T-helper 1 cell treated with Interleukin-12 subunit alpha and Interleukin-12 subunit beta and Interleukin-4 antibody, amounts not matched to agents 30 μg/mL and 1 μg/mL, for 36 hours (primary cell): ENCODE data around the gene SUSD6.
A peak's percentile ranks its signal among the peaks of the same experiment; 100 is the strongest.

Experiments used
- H3K27ac Mint-ChIP-seq: one replicate; pipeline ENCODE4 v1.8.0; 2021; ENCODE audit warnings: mild to moderate bottlenecking, mixed read lengths
- H3K27me3 Mint-ChIP-seq: one replicate; pipeline ENCODE4 v1.8.0; 2021; ENCODE audit warnings: low read depth, mixed read lengths
- H3K36me3 Mint-ChIP-seq: one replicate; pipeline ENCODE4 v1.8.0; 2021; ENCODE audit warnings: low read depth, mixed read lengths
- H3K4me1 Mint-ChIP-seq: one replicate; pipeline ENCODE4 v1.8.0; 2021; ENCODE audit warnings: low read depth, mixed read lengths
- H3K4me3 Mint-ChIP-seq: one replicate; pipeline ENCODE4 v1.8.0; 2021; ENCODE audit warnings: mild to moderate bottlenecking, moderate library complexity, mixed read lengths
- H3K9me3 Mint-ChIP-seq: one replicate; pipeline ENCODE4 v1.8.0; 2021; ENCODE audit warnings: mixed read lengths

The SUSD6 gene

GRCh38 chr14:69700575-69700974 is 89.2 kb downstream of the SUSD6 start:
- no peak overlapping the region for H3K4me3 Mint-ChIP-seq
- H3K4me1 Mint-ChIP-seq, result peaks cover 75% of the 10 kb centered on the region
- no peaks in the 10 kb centered on the region for H3K27me3 Mint-ChIP-seq
- no peaks in the 10 kb centered on the region for H3K9me3 Mint-ChIP-seq
- peaks cover 25% of the 10 kb centered on the region for H3K36me3 Mint-ChIP-seq
- H3K27ac Mint-ChIP-seq, result peak overlapping the region; percentile 32

- Mint-ChIP-seq H3K36me3 (peaks cover 30% of the 10 kb centered on the region), H3K27me3 (no peaks in the 10 kb centered on the region), H3K4me3 (no peak overlapping the region), H3K9me3 (no peaks in the 10 kb centered on the region), H3K27ac (peak overlapping the region; percentile 32), H3K4me1 (peaks cover 77% of the 10 kb centered on the region)
Measured at GRCh38 chr14:69701291-69701690, 89.9 kb downstream of the SUSD6 start.

- Mint-ChIP-seq H3K27me3 (no peaks in the 10 kb centered on the region), H3K4me3 (peak overlapping the region; percentile 7), H3K4me1 (peaks cover 74% of the 10 kb centered on the region), H3K9me3 (no peaks in the 10 kb centered on the region), H3K27ac (peak overlapping the region; percentile 57), H3K36me3 (peaks cover 34% of the 10 kb centered on the region)
Measured at GRCh38 chr14:69701857-69702256, 90.5 kb downstream of the SUSD6 start.

GRCh38 chr14:69703047-69704039 is 91.9 kb downstream of the SUSD6 start:
- Mint-ChIP-seq H3K9me3 (no peaks in the 10 kb centered on the region), H3K36me3 (peaks cover 34% of the 10 kb centered on the region), H3K4me1 (peaks cover 72% of the 10 kb centered on the region), H3K4me3 (peak overlapping the region; percentile 48), H3K27me3 (no peaks in the 10 kb centered on the region), H3K27ac (peak overlapping the region; percentile 75)

- peak overlapping the region; percentile 12 for H3K4me3 Mint-ChIP-seq
- peaks cover 38% of the 10 kb centered on the region for H3K36me3 Mint-ChIP-seq
- H3K27ac Mint-ChIP-seq, result no peak overlapping the region
- peaks cover 72% of the 10 kb centered on the region for H3K4me1 Mint-ChIP-seq
- no peaks in the 10 kb centered on the region for H3K27me3 Mint-ChIP-seq
- no peaks in the 10 kb centered on the region for H3K9me3 Mint-ChIP-seq
Measured at GRCh38 chr14:69704319-69704718, 92.9 kb downstream of the SUSD6 start.

GRCh38 chr14:69705706-69706105 is 94.3 kb downstream of the SUSD6 start:
- peaks cover 45% of the 10 kb centered on the region for H3K36me3 Mint-ChIP-seq

GRCh38 chr14:69708049-69708448 is 96.7 kb downstream of the SUSD6 start:
- Mint-ChIP-seq H3K27ac (no peak overlapping the region), H3K4me3 (no peak overlapping the region), H3K9me3 (no peaks in the 10 kb centered on the region), H3K36me3 (peaks cover 64% of the 10 kb centered on the region), H3K27me3 (no peaks in the 10 kb centered on the region), H3K4me1 (peaks cover 72% of the 10 kb centered on the region)

More at GRCh38 chr14:69705706-69706105, 94.3 kb downstream of the SUSD6 start:
- no peaks in the 10 kb centered on the region for H3K9me3 Mint-ChIP-seq
- H3K4me3 Mint-ChIP-seq, result no peak overlapping the region
- H3K27me3 Mint-ChIP-seq, result no peaks in the 10 kb centered on the region
- peak overlapping the region; percentile 63 for H3K27ac Mint-ChIP-seq
- peaks cover 72% of the 10 kb centered on the region for H3K4me1 Mint-ChIP-seq

- Mint-ChIP-seq H3K4me3 (no peak overlapping the region), H3K9me3 (no peaks in the 10 kb centered on the region), H3K27ac (peak overlapping the region; percentile 62), H3K4me1 (peaks cover 72% of the 10 kb centered on the region), H3K36me3 (peaks cover 62% of the 10 kb centered on the region), H3K27me3 (no peaks in the 10 kb centered on the region)
Measured at GRCh38 chr14:69708586-69709560, 97.5 kb downstream of the SUSD6 start.

GRCh38 chr14:69710378-69710777 is 99.0 kb downstream of the SUSD6 start:
- no peak overlapping the region for H3K4me3 Mint-ChIP-seq
- H3K27ac Mint-ChIP-seq, result peak overlapping the region; percentile 55
- no peaks in the 10 kb centered on the region for H3K27me3 Mint-ChIP-seq
- H3K36me3 Mint-ChIP-seq, result peaks cover 65% of the 10 kb centered on the region
- H3K4me1 Mint-ChIP-seq, result peaks cover 73% of the 10 kb centered on the region
- H3K9me3 Mint-ChIP-seq, result no peaks in the 10 kb centered on the region

GRCh38 chr14:69711065-69711464 is 99.7 kb downstream of the SUSD6 start:
- H3K36me3 Mint-ChIP-seq, result peaks cover 64% of the 10 kb centered on the region
- H3K4me3 Mint-ChIP-seq, result no peak overlapping the region
- peak overlapping the region; percentile 70 for H3K27ac Mint-ChIP-seq
- H3K27me3 Mint-ChIP-seq, result no peaks in the 10 kb centered on the region
- peaks cover 71% of the 10 kb centered on the region for H3K4me1 Mint-ChIP-seq
- H3K9me3 Mint-ChIP-seq, result no peaks in the 10 kb centered on the region

GRCh38 chr14:69711477-69711876 is 100.1 kb downstream of the SUSD6 start:
- Mint-ChIP-seq H3K27me3 (no peaks in the 10 kb centered on the region), H3K4me1 (peaks cover 73% of the 10 kb centered on the region), H3K36me3 (peaks cover 64% of the 10 kb centered on the region), H3K27ac (peak overlapping the region; percentile 70), H3K9me3 (no peaks in the 10 kb centered on the region), H3K4me3 (no peak overlapping the region)

GRCh38 chr14:69711881-69712560 is 100.6 kb downstream of the SUSD6 start:
- Mint-ChIP-seq H3K36me3 (peaks cover 64% of the 10 kb centered on the region), H3K9me3 (no peaks in the 10 kb centered on the region), H3K27ac (peak overlapping the region; percentile 96), H3K4me1 (peaks cover 74% of the 10 kb centered on the region), H3K27me3 (no peaks in the 10 kb centered on the region), H3K4me3 (no peak overlapping the region)

- Mint-ChIP-seq H3K27ac (peak overlapping the region; percentile 96), H3K36me3 (peaks cover 63% of the 10 kb centered on the region), H3K4me3 (peak overlapping the region; percentile 69), H3K27me3 (no peaks in the 10 kb centered on the region), H3K4me1 (peaks cover 76% of the 10 kb centered on the region), H3K9me3 (no peaks in the 10 kb centered on the region)
Measured at GRCh38 chr14:69712599-69713088, 101.2 kb downstream of the SUSD6 start.
